Activated CD8-positive, alpha-beta T cell treated with anti-CD3 and anti-CD28 coated beads, Interleukin-2, amount 10 ng/mL, durations not matched to agents 7 days and 5 days (primary cell): ENCODE results near the gene SYK. TPM values are rescaled to one million over a fixed set of nuclear protein-coding genes. Genes with fewer than 3 reads are reported as not detected.

Source experiments
- ATAC-seq: fragments of 150-1000 bp; cut with Tn5 transposase; one replicate; pipeline ENCODE4 v1.10.0; 2021; ENCODE audit warnings: moderate library complexity
- CTCF ChIA-PET: fragments of 350-600 bp; sonication (Branson Sonifier 250); formaldehyde crosslinking; loops from one replicate; lab custom pipeline; 2021; ENCODE audit warnings: antibody characterized with exemption; lab: Charles Lee
- POLR2A ChIA-PET: fragments of 350-600 bp; sonication (Branson Sonifier 250); formaldehyde crosslinking; loops from one replicate; lab custom pipeline; 2021; ENCODE audit warnings: antibody characterized with exemption; lab: Charles Lee
- DNase-seq: peaks from one replicate; pipeline ENCODE4 v3.0.0-alpha.2; 2020
- H3K27ac Mint-ChIP-seq: one replicate; pipeline ENCODE4 v1.8.0; 2021; ENCODE audit warnings: mild to moderate bottlenecking, mixed read lengths
- H3K27me3 Mint-ChIP-seq: one replicate; pipeline ENCODE4 v1.8.0; 2021; ENCODE audit warnings: low read depth, mixed read lengths
- H3K36me3 Mint-ChIP-seq: one replicate; pipeline ENCODE4 v1.8.0; 2021; ENCODE audit warnings: low read depth, mixed read lengths
- H3K4me1 Mint-ChIP-seq: one replicate; pipeline ENCODE4 v1.8.0; 2021; ENCODE audit warnings: low read depth, mixed read lengths
- H3K4me3 Mint-ChIP-seq: one replicate; pipeline ENCODE4 v1.8.0; 2021; ENCODE audit warnings: mild to moderate bottlenecking, mixed read lengths
- H3K9me3 Mint-ChIP-seq: one replicate; pipeline ENCODE4 v1.8.0; 2022; ENCODE audit warnings: mixed read lengths; ENCODE audit not compliant: insufficient read depth
- total RNA-seq, 2 experiments: library from RNA; stranded (reverse); gene quantifications; one replicate each; pipeline ENCODE4 v1.2.3, GENCODE V29; 2021

The SYK gene
- total RNA-seq, 2 experiments from 2014 or later = 0.13 TPM

GRCh38 chr9:90890146-90890810, 88.7 kb downstream of the SYK start:
- Mint-ChIP-seq H3K27ac (no peak overlapping the region), H3K4me3 (no peak overlapping the region), H3K36me3 (no peaks in the 10 kb centered on the region), H3K27me3 (no peaks in the 10 kb centered on the region), H3K4me1 (no peaks in the 10 kb centered on the region), H3K9me3 (peaks cover 2% of the 10 kb centered on the region)
- CTCF ChIA-PET = interaction anchor here (1.0 to 1.1 kb wide), 2 partner anchors 22 to 826 kb away, joined by 3 read pairs; no protein-coding TSS in a partner anchor
- DNase-seq (no peak), ATAC-seq (no peak)
- POLR2A ChIA-PET = no interaction called here

GRCh38 chr9:90891308-90892040, 89.9 kb downstream of the SYK start:
- CTCF ChIA-PET = interaction anchor here (1.1 kb wide), 1 partner anchor 21 kb away, joined by 3 read pairs; no protein-coding TSS in a partner anchor
- no peak overlapping the region for H3K27ac Mint-ChIP-seq
- no peaks in the 10 kb centered on the region for H3K36me3 Mint-ChIP-seq
- no peak overlapping the region for H3K4me3 Mint-ChIP-seq
- H3K27me3 Mint-ChIP-seq = no peaks in the 10 kb centered on the region
- no peaks in the 10 kb centered on the region for H3K9me3 Mint-ChIP-seq
- no peak for DNase-seq
- POLR2A ChIA-PET = no interaction called here
- ATAC-seq = no peak
- H3K4me1 Mint-ChIP-seq = no peaks in the 10 kb centered on the region

- H3K4me1 Mint-ChIP-seq = no peaks in the 10 kb centered on the region
- H3K36me3 Mint-ChIP-seq = no peaks in the 10 kb centered on the region
- no peak overlapping the region for H3K4me3 Mint-ChIP-seq
- no peak for ATAC-seq
- no peak overlapping the region for H3K27ac Mint-ChIP-seq
- CTCF ChIA-PET = no interaction called here
- H3K9me3 Mint-ChIP-seq = no peaks in the 10 kb centered on the region
- no peaks in the 10 kb centered on the region for H3K27me3 Mint-ChIP-seq
- POLR2A ChIA-PET = no interaction called here
- no peak for DNase-seq
Observed at GRCh38 chr9:90892918-90893317, 91.3 kb downstream of the SYK start.

GRCh38 chr9:90893706-90894105, 92.1 kb downstream of the SYK start:
- Mint-ChIP-seq H3K36me3 (no peaks in the 10 kb centered on the region), H3K27ac (no peak overlapping the region), H3K9me3 (no peaks in the 10 kb centered on the region), H3K27me3 (no peaks in the 10 kb centered on the region), H3K4me1 (no peaks in the 10 kb centered on the region), H3K4me3 (no peak overlapping the region)
- CTCF ChIA-PET = interaction anchor here (1.2 kb wide), 1 partner anchor 23 kb away, joined by 3 read pairs; no protein-coding TSS in a partner anchor
- no peak for DNase-seq
- POLR2A ChIA-PET = no interaction called here
- no peak for ATAC-seq

- H3K27me3 Mint-ChIP-seq = no peaks in the 10 kb centered on the region
- no peaks in the 10 kb centered on the region for H3K9me3 Mint-ChIP-seq
- H3K36me3 Mint-ChIP-seq = no peaks in the 10 kb centered on the region
- DNase-seq (no peak), ATAC-seq (no peak)
- no peak overlapping the region for H3K27ac Mint-ChIP-seq
- POLR2A ChIA-PET = no interaction called here
- no peaks in the 10 kb centered on the region for H3K4me1 Mint-ChIP-seq
- no peak overlapping the region for H3K4me3 Mint-ChIP-seq
- CTCF ChIA-PET = interaction anchor here (1.0 to 1.2 kb wide), 2 partner anchors 20 to 24 kb away, joined by 3 to 4 read pairs; no protein-coding TSS in a partner anchor
Observed at GRCh38 chr9:90894986-90895687, 93.5 kb downstream of the SYK start.

- Mint-ChIP-seq H3K27me3 (no peaks in the 10 kb centered on the region), H3K27ac (no peak overlapping the region), H3K4me1 (no peaks in the 10 kb centered on the region), H3K36me3 (no peaks in the 10 kb centered on the region), H3K9me3 (no peaks in the 10 kb centered on the region), H3K4me3 (no peak overlapping the region)
- DNase-seq = no peak
- ChIA-PET POLR2A (interaction anchor here (0.6 kb wide), 1 partner anchor 195 kb away, joined by 3 read pairs; no protein-coding TSS in a partner anchor), CTCF (no interaction called here)
- no peak for ATAC-seq
Observed at GRCh38 chr9:90895786-90896185, 94.2 kb downstream of the SYK start.

- ChIA-PET CTCF (no interaction called here), POLR2A (interaction anchor here (0.6 kb wide), 1 partner anchor 195 kb away, joined by 3 read pairs; no protein-coding TSS in a partner anchor)
- ATAC-seq = no peak
- no peaks in the 10 kb centered on the region for H3K36me3 Mint-ChIP-seq
- DNase-seq = no peak
- H3K27me3 Mint-ChIP-seq = no peaks in the 10 kb centered on the region
- H3K4me3 Mint-ChIP-seq = no peak overlapping the region
- no peak overlapping the region for H3K27ac Mint-ChIP-seq
- no peaks in the 10 kb centered on the region for H3K4me1 Mint-ChIP-seq
- H3K9me3 Mint-ChIP-seq = no peaks in the 10 kb centered on the region
Observed at GRCh38 chr9:90896231-90896630, 94.6 kb downstream of the SYK start.

- Mint-ChIP-seq H3K36me3 (no peaks in the 10 kb centered on the region), H3K27ac (no peak overlapping the region), H3K27me3 (no peaks in the 10 kb centered on the region), H3K4me3 (no peak overlapping the region), H3K4me1 (no peaks in the 10 kb centered on the region), H3K9me3 (no peaks in the 10 kb centered on the region)
- DNase-seq = no peak
- ChIA-PET CTCF (interaction anchor here (0.7 kb wide), 1 partner anchor 17 kb away, joined by 3 read pairs; no protein-coding TSS in a partner anchor), POLR2A (no interaction called here)
- no peak for ATAC-seq
Observed at GRCh38 chr9:90898228-90898627, 96.6 kb downstream of the SYK start.

- no peak overlapping the region for H3K27ac Mint-ChIP-seq
- ATAC-seq (no peak), DNase-seq (no peak)
- H3K4me1 Mint-ChIP-seq = no peaks in the 10 kb centered on the region
- ChIA-PET POLR2A (interaction anchor here (0.6 kb wide), 1 partner anchor 771 kb away, joined by 3 read pairs; no protein-coding TSS in a partner anchor), CTCF (no interaction called here)
- no peaks in the 10 kb centered on the region for H3K27me3 Mint-ChIP-seq
- no peak overlapping the region for H3K4me3 Mint-ChIP-seq
- no peaks in the 10 kb centered on the region for H3K9me3 Mint-ChIP-seq
- no peaks in the 10 kb centered on the region for H3K36me3 Mint-ChIP-seq
Observed at GRCh38 chr9:90899287-90899686, 97.7 kb downstream of the SYK start.

GRCh38 chr9:90900130-90900529, 98.5 kb downstream of the SYK start:
- no peaks in the 10 kb centered on the region for H3K4me1 Mint-ChIP-seq
- no peak overlapping the region for H3K4me3 Mint-ChIP-seq
- POLR2A ChIA-PET = interaction anchor here (0.7 kb wide), 1 partner anchor 45 kb away, joined by 3 read pairs; no protein-coding TSS in a partner anchor
- ATAC-seq = no peak
- no peaks in the 10 kb centered on the region for H3K36me3 Mint-ChIP-seq
- DNase-seq = no peak
- H3K27ac Mint-ChIP-seq = no peak overlapping the region
- no peaks in the 10 kb centered on the region for H3K27me3 Mint-ChIP-seq
- H3K9me3 Mint-ChIP-seq = no peaks in the 10 kb centered on the region
- CTCF ChIA-PET = interaction anchor here (1.1 kb wide), 1 partner anchor 15 kb away, joined by 3 read pairs; no protein-coding TSS in a partner anchor

GRCh38 chr9:90901933-90902332, 100.3 kb downstream of the SYK start:
- DNase-seq (no peak), ATAC-seq (no peak)
- ChIA-PET POLR2A (no interaction called here), CTCF (no interaction called here)
- Mint-ChIP-seq H3K4me1 (no peaks in the 10 kb centered on the region), H3K36me3 (no peaks in the 10 kb centered on the region), H3K27ac (no peak overlapping the region), H3K4me3 (no peak overlapping the region), H3K27me3 (peaks cover 3% of the 10 kb centered on the region), H3K9me3 (no peaks in the 10 kb centered on the region)
